HepG2 (cell line): Measurements from ENCODE around the gene OIT3. TPM values are rescaled to one million over a fixed set of nuclear protein-coding genes. Genes with fewer than 3 reads are reported as not detected.

Experiments
- ATAC-seq: fragments of 200-7000 bp; cut with Tn5 transposase; 3 replicates; pipeline ENCODE4 v1.9.1; 2020; ENCODE audit warnings: mild to moderate bottlenecking, moderate library complexity
- BruUV-seq: library from RNA; stranded (reverse); fragments of 400-500 nt; replicated peaks from 2 replicates; lab custom pipeline; 2021; lab: Mats Ljungman, UMichigan
- CTCF ChIA-PET: fragments of 300-600 bp; formaldehyde crosslinking; extraction: SDS; loops from one replicate; lab custom pipeline; 2021; ENCODE audit warnings: low total read pairs, inconsistent platforms, low intra/inter-chr PET ratio; lab: Yijun Ruan, JAX
- POLR2A ChIA-PET: fragments of 350-600 bp; sonication (Branson Sonifier 250); formaldehyde crosslinking; loops from one replicate; lab custom pipeline; 2020; ENCODE audit warnings: antibody characterized with exemption, inconsistent platforms; lab: Yijun Ruan, JAX
- DNase-seq: peaks from one replicate; pipeline ENCODE4 v3.0.0-alpha.2; 2015; ENCODE audit warnings: low spot score
- FAIRE-seq: peaks from 3 replicates; lab custom pipeline; 2011; peaks lifted over from hg19 to GRCh38; lab: Jason Lieb, UNC
- H2AFZ ChIP-seq: one replicate; pipeline ENCODE4 v1.6.1; 2011; ENCODE audit warnings: low read length, inconsistent platforms
- H3K27ac ChIP-seq: fragments of 300-600 bp; 3 replicates; pipeline ENCODE4 v1.8.0; 2011; ENCODE audit warnings: mixed run types, mild to moderate bottlenecking, mixed read lengths, low read length, inconsistent platforms; ENCODE audit not compliant: insufficient read depth; ENCODE audit errors: extremely low read length
- H3K27me3 ChIP-seq, 2 experiments: fragments of 200-600 bp in 1 of 2; 2 replicates in 1 of 2; 3 replicates in 1 of 2; pipeline versions ENCODE4 v1.6.0 to v1.8.0; 2011; ENCODE audit warnings: low read length in 2 of 2, mild to moderate bottlenecking in 2 of 2, moderate library complexity in 2 of 2, inconsistent platforms in 1 of 2; ENCODE audit not compliant: insufficient read depth in 2 of 2, control insufficient read depth in 1 of 2
- H3K36me3 ChIP-seq, 2 experiments: fragments of 200-600 bp in 1 of 2; replicated peaks in 1 of 2; 2 replicates in 1 of 2; 3 replicates in 1 of 2; pipeline versions ENCODE4 v1.5.1 to v1.8.0; 2011; ENCODE audit warnings: low read length in 2 of 2, inconsistent platforms in 1 of 2; ENCODE audit not compliant: insufficient read depth in 2 of 2, control insufficient read depth in 1 of 2
- H3K4me1 ChIP-seq: 2 replicates; pipeline ENCODE4 v1.5.1; 2012; ENCODE audit warnings: low read length, inconsistent platforms; ENCODE audit not compliant: insufficient read depth
- H3K4me2 ChIP-seq: 2 replicates; pipeline ENCODE4 v1.6.0; 2011; ENCODE audit warnings: low read depth, low read length, inconsistent platforms
- H3K4me3 ChIP-seq, 3 experiments: fragments of 200-600 bp in 1 of 3; sonication (generic), shearing (Covaris generic) in 1 of 3; replicated peaks in 1 of 3; 2 replicates each; pipeline ENCODE4 v1.5.1; 2011 to 2016; ENCODE audit warnings: low read length in 3 of 3, inconsistent platforms in 2 of 3, low read depth in 2 of 3, mild to moderate bottlenecking in 2 of 3, control low read depth in 1 of 3, mixed read lengths in 1 of 3; ENCODE audit not compliant: insufficient read depth in 1 of 3
- H3K79me2 ChIP-seq: one replicate; pipeline ENCODE4 v1.6.1; 2011; ENCODE audit warnings: low read length, inconsistent platforms; ENCODE audit not compliant: insufficient read depth
- H3K9ac ChIP-seq: 2 replicates; pipeline ENCODE4 v1.6.0; 2011; ENCODE audit warnings: mild to moderate bottlenecking, low read depth, low read length, inconsistent platforms; ENCODE audit not compliant: insufficient read depth
- H3K9me3 ChIP-seq: 2 replicates; pipeline ENCODE4 v1.5.1; 2012; ENCODE audit warnings: mild to moderate bottlenecking, low read length
- H4K20me1 ChIP-seq: 2 replicates; pipeline ENCODE4 v1.6.0; 2011; ENCODE audit warnings: inconsistent platforms, mild to moderate bottlenecking, low read length, moderate library complexity; ENCODE audit not compliant: insufficient read depth
- ETV6 ChIP-seq: sonication (generic); formaldehyde crosslinking; conservative IDR thresholded peaks from 2 replicates; pipeline ENCODE4 v1.4.0; 2020; ENCODE audit warnings: missing genetic modification reagents
- HOXA7 ChIP-seq: sonication (generic); formaldehyde crosslinking; IDR thresholded peaks from 2 replicates; pipeline ENCODE4 v1.8.1; 2022; ENCODE audit warnings: mild to moderate bottlenecking, missing genetic modification reagents, moderate library complexity
- ZNF121 ChIP-seq: sonication (generic); formaldehyde crosslinking; IDR thresholded peaks from 2 replicates; pipeline ENCODE4 v1.5.0; 2020; ENCODE audit warnings: mild to moderate bottlenecking, missing genetic modification reagents
- ZNF282 ChIP-seq: fragments of 450-650 bp; IDR thresholded peaks from 2 replicates; pipeline ENCODE4 v1.6.1; 2018; ENCODE audit not compliant: partially characterized antibody
- ZNF431 ChIP-seq: sonication (generic); formaldehyde crosslinking; IDR thresholded peaks from 2 replicates; pipeline ENCODE4 v1.9.0; 2022; ENCODE audit warnings: missing genetic modification reagents, low read depth, mild to moderate bottlenecking, borderline replicate concordance
- WGBS: methylation state at CpG from one replicate; pipeline ENCODE4 v1.1.6; 2017; ENCODE audit warnings: low lambda C conversion rate; 5-methylcytosine and 5-hydroxymethylcytosine counted together
- in situ Hi-C: cut with HindIII; loops from 2 replicates; pipeline ENCODE4 v1.10.0; 2017; ENCODE audit warnings: low pct_unique_long_range_greater_than_20kb; ENCODE audit not compliant: extremely low pct_ligation_motif_present
- intact Hi-C: fragments of 100-400 bp; cut with micrococcal nuclease; formaldehyde crosslinking; loops from one replicate; pipeline ENCODE4 v1.10.0; 2022; ENCODE audit not compliant: unreplicated experiment
- polyA plus RNA-seq, 8 experiments: library from polyadenylated mRNA; depleted of rRNA in 3 of 8; stranded (reverse) in 7 of 8; unstranded in 1 of 8; fragments of >200 nt; fragmentation: Illumina TruSeq in 4 of 8; extraction: Trizol in 4 of 8; gene quantifications; 2 replicates each; pipeline versions ENCODE4 v1.2.1 to v1.2.3, GENCODE V29; 2011 to 2016; ENCODE audit warnings: low read depth in 4 of 8, missing spikeins in 1 of 8, mixed read lengths in 1 of 8; ENCODE audit not compliant: insufficient read depth in 1 of 8
- total RNA-seq, 5 experiments: library from RNA; depleted of rRNA; stranded (reverse); fragments of >200 nt; fragmentation: Illumina TruSeq; extraction: Trizol; gene quantifications; 2 replicates each; pipeline ENCODE4 v1.2.3, GENCODE V29; 2016; ENCODE audit warnings: low read depth in 1 of 5
- TF ChIP-seq, protein P1 (sequence below): sonication (generic); formaldehyde crosslinking; IDR thresholded peaks from 2 replicates; pipeline ENCODE4 v1.4.0; 2020; ENCODE audit warnings: missing genetic modification reagents
- TF ChIP-seq, protein P2 (sequence below): sonication (generic); formaldehyde crosslinking; conservative IDR thresholded peaks from 2 replicates; pipeline ENCODE4 v1.8.0; 2022; ENCODE audit warnings: mild to moderate bottlenecking, moderate library complexity, missing genetic modification reagents

OIT3 gene
- total and polyA plus RNA-seq, 2 of the 13 experiments (the other 11 are each of a cell fraction or from before 2014, with no cell fraction given): not detected

DNA sequence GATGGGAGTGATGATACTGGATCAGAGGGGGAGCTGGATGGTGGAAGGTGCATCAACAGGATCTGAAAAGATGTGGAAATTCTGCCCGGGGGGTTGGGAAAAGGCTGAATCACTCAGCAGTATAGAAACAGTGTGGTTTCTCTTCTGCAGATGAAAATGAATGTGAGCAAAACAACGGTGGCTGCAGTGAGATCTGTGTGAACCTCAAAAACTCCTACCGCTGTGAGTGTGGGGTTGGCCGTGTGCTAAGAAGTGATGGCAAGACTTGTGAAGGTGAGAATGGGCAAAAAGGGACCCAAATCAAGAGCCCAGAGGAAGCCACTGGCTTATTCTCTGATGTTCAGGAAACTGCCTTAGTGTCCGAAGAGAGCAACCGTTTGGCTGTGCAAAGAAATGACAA lies 12.9 kb downstream of the OIT3 start:
- no peaks in the 10 kb centered on the region for H3K36me3 ChIP-seq
- H2AFZ ChIP-seq: no peak overlapping the region
- no peak overlapping the region for H3K9ac ChIP-seq
- ChIA-PET CTCF (no interaction called here), POLR2A (no interaction called here)
- no peak for FAIRE-seq
- WGBS: 64% methylated on average over 6 of the region's 6 CpGs
- DNase-seq: no peak
- ATAC-seq: no peak
- no peaks in the 10 kb centered on the region for H3K9me3 ChIP-seq
- H3K4me2 ChIP-seq: no peak overlapping the region
- H3K4me3 ChIP-seq: no peak overlapping the region
- in situ Hi-C loops: no loop called here
- 0 out of 5 replicates have a peak, but pooled peaks cover 0 to 2% of the 10 kb centered on the region in 2 experiments for H3K27me3 ChIP-seq
- TF ChIP-seq ETV6 (CRISPR knock-in tag) (no peak), ZNF121 (CRISPR knock-in tag) (no peak), ZNF282 (no peak), ZNF431 (CRISPR knock-in tag) (no peak), HOXA7 (no peak)
- TF ChIP-seq, protein P1, sequence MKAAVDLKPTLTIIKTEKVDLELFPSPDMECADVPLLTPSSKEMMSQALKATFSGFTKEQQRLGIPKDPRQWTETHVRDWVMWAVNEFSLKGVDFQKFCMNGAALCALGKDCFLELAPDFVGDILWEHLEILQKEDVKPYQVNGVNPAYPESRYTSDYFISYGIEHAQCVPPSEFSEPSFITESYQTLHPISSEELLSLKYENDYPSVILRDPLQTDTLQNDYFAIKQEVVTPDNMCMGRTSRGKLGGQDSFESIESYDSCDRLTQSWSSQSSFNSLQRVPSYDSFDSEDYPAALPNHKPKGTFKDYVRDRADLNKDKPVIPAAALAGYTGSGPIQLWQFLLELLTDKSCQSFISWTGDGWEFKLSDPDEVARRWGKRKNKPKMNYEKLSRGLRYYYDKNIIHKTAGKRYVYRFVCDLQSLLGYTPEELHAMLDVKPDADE: no peak
- TF ChIP-seq, protein P2, sequence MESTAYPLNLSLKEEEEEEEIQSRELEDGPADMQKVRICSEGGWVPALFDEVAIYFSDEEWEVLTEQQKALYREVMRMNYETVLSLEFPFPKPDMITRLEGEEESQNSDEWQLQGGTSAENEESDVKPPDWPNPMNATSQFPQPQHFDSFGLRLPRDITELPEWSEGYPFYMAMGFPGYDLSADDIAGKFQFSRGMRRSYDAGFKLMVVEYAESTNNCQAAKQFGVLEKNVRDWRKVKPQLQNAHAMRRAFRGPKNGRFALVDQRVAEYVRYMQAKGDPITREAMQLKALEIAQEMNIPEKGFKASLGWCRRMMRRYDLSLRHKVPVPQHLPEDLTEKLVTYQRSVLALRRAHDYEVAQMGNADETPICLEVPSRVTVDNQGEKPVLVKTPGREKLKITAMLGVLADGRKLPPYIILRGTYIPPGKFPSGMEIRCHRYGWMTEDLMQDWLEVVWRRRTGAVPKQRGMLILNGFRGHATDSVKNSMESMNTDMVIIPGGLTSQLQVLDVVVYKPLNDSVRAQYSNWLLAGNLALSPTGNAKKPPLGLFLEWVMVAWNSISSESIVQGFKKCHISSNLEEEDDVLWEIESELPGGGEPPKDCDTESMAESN (CRISPR knock-in tag): no peak
- no TSS peak for BruUV-seq
- peaks cover 14% of the 10 kb centered on the region; the same call in 1 of the 2 replicates for H3K4me1 ChIP-seq
- no peak overlapping the region for H3K27ac ChIP-seq
- intact Hi-C loops: no loop called here
- no peaks in the 10 kb centered on the region for H3K79me2 ChIP-seq
- no peaks in the 10 kb centered on the region for H4K20me1 ChIP-seq
